ENCODE measurements around the gene FAM227B.
"Not testable (repeated sequence)": the region's sequence is repeated elsewhere in the genome, so short reads cannot be mapped to it uniquely, and the experiment has no call there.

Gene FAM227B

GRCh38 chr15:49490966-49491365 lies 129.7 kb downstream of the FAM227B start:
- DNase-seq = no peak

GRCh38 chr15:49485401-49485800 lies 135.2 kb downstream of the FAM227B start:
- not testable (repeated sequence) for DNase-seq

- DNase-seq = not testable (repeated sequence)
These were observed 141.6 kb downstream of the FAM227B start for GRCh38 chr15:49478982-49479381.

GRCh38 chr15:49478021-49478420 lies 142.6 kb downstream of the FAM227B start:
- DNase-seq = not testable (repeated sequence)

GRCh38 chr15:49473031-49473430 lies 147.6 kb downstream of the FAM227B start:
- DNase-seq = no peak

- no peak for DNase-seq
These were observed 148.3 kb downstream of the FAM227B start for GRCh38 chr15:49472338-49472737.

- no peak for DNase-seq
These were observed 148.9 kb downstream of the FAM227B start for GRCh38 chr15:49471733-49472132.

GRCh38 chr15:49471248-49471647 lies 149.4 kb downstream of the FAM227B start:
- not testable (repeated sequence) for DNase-seq

GRCh38 chr15:49468481-49468839 lies 152.2 kb downstream of the FAM227B start:
- no peak for DNase-seq

- no peak for DNase-seq
These were observed 152.7 kb downstream of the FAM227B start for GRCh38 chr15:49467746-49468480.

- no peak for DNase-seq
These were observed 154.5 kb downstream of the FAM227B start for GRCh38 chr15:49466119-49466518.

- no peak for DNase-seq
These were observed 156.1 kb downstream of the FAM227B start for GRCh38 chr15:49464522-49464921.

- DNase-seq = no peak
These were observed 158.3 kb downstream of the FAM227B start for GRCh38 chr15:49462232-49462844.

GRCh38 chr15:49460411-49460941 lies 160.1 kb downstream of the FAM227B start:
- DNase-seq = no peak

- DNase-seq = no peak
These were observed 162.5 kb downstream of the FAM227B start for GRCh38 chr15:49458145-49458544.

GRCh38 chr15:49456166-49456565 lies 164.5 kb downstream of the FAM227B start:
- no peak for DNase-seq

GRCh38 chr15:49452595-49452994 lies 168.0 kb downstream of the FAM227B start:
- no peak for DNase-seq

- DNase-seq = no peak
These were observed 178.8 kb downstream of the FAM227B start for GRCh38 chr15:49441816-49442215.

GRCh38 chr15:49441356-49441755 lies 179.3 kb downstream of the FAM227B start:
- no peak for DNase-seq

GRCh38 chr15:49439678-49440395 lies 180.8 kb downstream of the FAM227B start:
- DNase-seq = no peak

GRCh38 chr15:49438962-49439631 lies 181.5 kb downstream of the FAM227B start:
- DNase-seq = no peak

GRCh38 chr15:49436751-49437150 lies 183.9 kb downstream of the FAM227B start:
- no peak for DNase-seq

- no peak for DNase-seq
These were observed 185.4 kb downstream of the FAM227B start for GRCh38 chr15:49435174-49435573.

Data from cerebellar nuclear complex (tissue), 1 donor.